Spleen (tissue), 7 donors: ENCODE results near the gene GATA2.
A peak's percentile ranks its signal among the peaks of the same experiment; 100 is the strongest.

ENCODE experiments used
- POLR2AphosphoS5 ChIP-seq, 3 donors: sonication (generic); formaldehyde crosslinking; IDR thresholded peaks; one replicate each; pipeline ENCODE4 v1.5.1; 2017; ENCODE audit warnings: antibody characterized with exemption in 3 of 3
- TF ChIP-seq, protein P1 (sequence below), 11 experiments: fragments of 200-600 bp in 7 of 11; fragments of 450-650 bp in 4 of 11; sonication (generic) in 4 of 11; IDR thresholded peaks in 8 of 11; conservative IDR thresholded peaks in 3 of 11; 1 replicate in 7 of 11; 2 replicates in 4 of 11; pipeline versions ENCODE4 v1.4.0 to v1.8.0; 2016 to 2021; ENCODE audit warnings: antibody characterized with exemption in 11 of 11, inconsistent platforms in 4 of 11, mild to moderate bottlenecking in 1 of 11
- donor health status: DM: no; HTN: no; CAD: no; lungs with moderate emphysema.
- donor health status: DM: no; HTN: no; CAD: no.
- donor health status: DM: no; HTN: no; CAD: no.

GRCh38 chr3:128491941-128492670, 895 bp downstream of the GATA2 start:
- TF ChIP-seq, protein P1, sequence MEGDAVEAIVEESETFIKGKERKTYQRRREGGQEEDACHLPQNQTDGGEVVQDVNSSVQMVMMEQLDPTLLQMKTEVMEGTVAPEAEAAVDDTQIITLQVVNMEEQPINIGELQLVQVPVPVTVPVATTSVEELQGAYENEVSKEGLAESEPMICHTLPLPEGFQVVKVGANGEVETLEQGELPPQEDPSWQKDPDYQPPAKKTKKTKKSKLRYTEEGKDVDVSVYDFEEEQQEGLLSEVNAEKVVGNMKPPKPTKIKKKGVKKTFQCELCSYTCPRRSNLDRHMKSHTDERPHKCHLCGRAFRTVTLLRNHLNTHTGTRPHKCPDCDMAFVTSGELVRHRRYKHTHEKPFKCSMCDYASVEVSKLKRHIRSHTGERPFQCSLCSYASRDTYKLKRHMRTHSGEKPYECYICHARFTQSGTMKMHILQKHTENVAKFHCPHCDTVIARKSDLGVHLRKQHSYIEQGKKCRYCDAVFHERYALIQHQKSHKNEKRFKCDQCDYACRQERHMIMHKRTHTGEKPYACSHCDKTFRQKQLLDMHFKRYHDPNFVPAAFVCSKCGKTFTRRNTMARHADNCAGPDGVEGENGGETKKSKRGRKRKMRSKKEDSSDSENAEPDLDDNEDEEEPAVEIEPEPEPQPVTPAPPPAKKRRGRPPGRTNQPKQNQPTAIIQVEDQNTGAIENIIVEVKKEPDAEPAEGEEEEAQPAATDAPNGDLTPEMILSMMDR (IDR thresholded peaks at IDR 0.05 in 8 of 11, conservative IDR thresholded peaks at IDR 0.05 in 3 of 11), result no peak
- TF ChIP-seq POLR2AphosphoS5 (IDR thresholded peaks at IDR 0.05), result peak in 1 of 3 donors; percentile 6
